Dermis blood vessel endothelial cell (primary cell): ENCODE results near the gene TPM4. TPM values are rescaled to one million over a fixed set of nuclear protein-coding genes. Genes with fewer than 3 reads are reported as not detected.
A peak's percentile ranks its signal among the peaks of the same experiment; 100 is the strongest.

Experiments
- DNase-seq: peaks from one replicate; pipeline ENCODE4 v3.0.0; 2010
- total RNA-seq: library from RNA; depleted of rRNA; stranded (reverse); fragments of >200 nt; gene quantifications from 2 replicates; pipeline ENCODE4 v1.2.3, GENCODE V29; 2014

TPM4 gene
- total RNA-seq, 1 donor from 2014 or later, result 533 TPM

GRCh38 chr19:16041991-16042386 lies 34.3 kb upstream of the TPM4 start:
- no peak for DNase-seq

- no peak for DNase-seq
Measured at GRCh38 chr19:16042533-16043085, 33.7 kb upstream of the TPM4 start.

- DNase-seq, result no peak
Measured at GRCh38 chr19:16043156-16043757, 33.0 kb upstream of the TPM4 start.

DNA sequence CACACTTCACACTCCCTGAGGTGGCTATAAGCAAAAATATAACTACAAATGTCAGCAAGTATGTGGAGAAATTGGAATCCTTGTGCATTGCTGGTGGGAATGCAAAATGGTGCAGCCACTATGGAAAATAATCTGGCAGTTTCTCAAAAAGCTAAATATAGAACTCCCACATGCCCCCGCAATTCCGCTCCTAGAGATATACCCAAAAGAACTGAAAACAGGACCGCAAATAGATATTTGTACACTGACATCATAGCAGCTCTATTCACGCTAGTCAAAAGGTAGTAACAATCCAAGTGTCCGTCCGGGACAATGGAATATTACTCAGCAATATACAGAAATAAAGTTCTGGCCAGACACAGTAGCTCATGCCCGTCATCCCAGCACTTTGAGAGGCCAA lies 31.5 kb upstream of the TPM4 start:
- no peak for DNase-seq

DNA sequence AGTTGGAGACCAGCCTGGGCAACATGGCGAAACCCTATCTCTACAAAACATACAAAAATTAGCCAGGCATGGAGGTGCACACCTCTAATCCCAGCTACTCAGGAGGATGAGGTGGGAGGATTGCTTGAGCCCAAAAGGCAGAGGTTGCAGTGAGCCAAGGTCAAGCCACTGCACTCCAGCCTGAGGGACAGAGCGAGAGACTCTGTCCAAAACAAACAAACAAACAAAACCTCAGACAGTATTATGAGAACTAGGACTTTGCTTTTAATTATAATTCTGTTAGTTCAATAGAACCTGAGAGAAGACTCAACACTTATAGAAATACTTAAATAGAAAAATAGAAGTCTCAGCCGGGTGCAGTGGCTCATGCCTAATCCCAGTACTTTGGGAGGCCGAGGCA lies 31.1 kb upstream of the TPM4 start:
- DNase-seq, result no peak

GRCh38 chr19:16045893-16046292 lies 30.4 kb upstream of the TPM4 start:
- no peak for DNase-seq

DNA sequence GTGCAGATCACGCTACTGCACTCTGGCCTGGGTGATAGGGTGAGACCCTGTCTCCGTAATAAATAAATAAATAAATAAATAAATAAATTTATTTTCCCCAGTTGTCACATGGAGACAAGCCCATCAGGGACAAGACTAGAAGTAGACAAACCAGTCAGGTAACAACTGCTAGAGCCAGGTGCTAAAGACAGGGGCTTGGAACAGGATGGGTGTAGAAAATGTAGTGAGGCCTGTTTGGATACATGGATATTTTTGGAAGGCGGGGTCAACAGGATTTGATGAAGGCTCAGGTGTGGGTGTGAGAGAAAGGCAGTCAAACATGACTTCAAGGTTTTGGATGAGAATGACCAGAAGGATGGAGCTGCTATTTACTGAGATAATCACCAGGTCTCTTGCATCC lies 27.7 kb upstream of the TPM4 start:
- DNase-seq, result no peak

DNA sequence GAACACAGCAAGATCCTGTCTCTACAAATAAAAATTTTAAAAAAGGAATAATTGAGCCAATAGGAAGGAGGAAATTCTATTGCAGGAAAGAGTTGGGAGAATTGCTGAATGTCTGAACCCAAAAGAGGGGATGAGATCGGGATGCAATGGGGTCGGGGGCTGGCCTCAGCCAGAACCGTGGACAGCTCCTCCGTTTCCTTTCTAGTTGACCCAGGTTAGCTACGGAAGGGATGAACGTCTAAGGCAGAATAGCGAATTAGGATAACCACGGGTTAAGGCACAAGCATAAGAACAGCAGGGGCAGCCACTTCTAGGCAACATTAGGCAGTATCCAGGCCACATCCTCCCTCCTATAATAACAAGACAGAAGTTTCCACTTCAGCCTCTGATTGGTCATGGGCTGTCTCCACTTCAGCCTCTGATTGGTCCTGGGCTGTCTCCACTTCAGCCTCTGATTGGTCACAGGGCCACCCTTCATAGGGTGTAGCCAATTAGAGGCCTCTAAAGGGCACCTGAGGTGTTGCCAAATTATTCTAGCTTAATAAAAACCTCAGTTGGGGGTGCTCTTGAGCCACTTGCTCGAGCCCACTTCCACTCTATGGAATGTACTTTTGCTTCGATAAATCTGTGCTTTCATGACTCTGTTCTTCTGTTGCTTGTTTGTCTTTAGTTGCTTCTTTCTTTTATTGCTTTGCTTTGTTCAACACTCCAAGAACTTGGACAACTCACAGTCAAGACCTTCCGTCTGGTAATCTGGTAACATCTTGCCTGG lies 24.9 kb upstream of the TPM4 start:
- peak; percentile 67 for DNase-seq

DNA sequence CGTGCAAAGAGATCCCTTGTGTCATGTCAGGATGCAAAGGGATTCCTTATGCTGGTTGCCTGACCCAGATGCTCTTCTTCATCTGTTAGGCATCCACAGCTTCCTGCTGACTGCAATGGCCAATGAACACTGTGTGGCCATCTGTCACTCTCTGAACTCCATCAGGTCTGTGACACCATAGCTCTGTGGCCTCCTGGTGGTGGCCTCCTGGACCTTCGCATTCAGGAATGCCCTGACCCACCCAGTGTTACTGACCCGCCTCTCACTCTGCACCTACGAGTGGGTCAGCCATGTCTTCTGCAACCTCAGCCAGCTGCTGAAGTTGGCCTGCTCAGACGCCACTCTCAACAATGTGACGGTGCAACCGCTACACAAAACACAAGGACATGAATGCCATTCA lies 23.9 kb upstream of the TPM4 start:
- no peak for DNase-seq

DNA sequence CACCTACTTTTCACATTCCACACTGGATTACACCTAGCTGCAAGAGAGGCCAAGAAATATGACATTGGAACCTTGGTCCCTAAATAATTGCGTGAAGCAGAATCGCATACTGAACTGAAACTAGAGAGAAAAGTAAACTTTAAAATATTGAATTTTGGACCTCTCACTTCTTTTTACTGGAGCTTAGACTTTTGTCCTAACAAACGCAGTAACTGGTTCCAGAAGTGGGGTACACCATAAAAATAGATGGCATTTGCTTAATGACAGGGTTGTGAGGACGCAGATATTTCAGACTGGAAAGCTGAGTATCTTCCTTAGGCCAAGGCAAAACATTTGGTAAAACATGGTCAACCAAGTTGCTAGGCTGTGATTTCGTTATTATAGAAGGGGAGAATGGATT lies 19.2 kb upstream of the TPM4 start:
- DNase-seq, result no peak

GRCh38 chr19:16060294-16060693 lies 16.0 kb upstream of the TPM4 start:
- no peak for DNase-seq

DNA sequence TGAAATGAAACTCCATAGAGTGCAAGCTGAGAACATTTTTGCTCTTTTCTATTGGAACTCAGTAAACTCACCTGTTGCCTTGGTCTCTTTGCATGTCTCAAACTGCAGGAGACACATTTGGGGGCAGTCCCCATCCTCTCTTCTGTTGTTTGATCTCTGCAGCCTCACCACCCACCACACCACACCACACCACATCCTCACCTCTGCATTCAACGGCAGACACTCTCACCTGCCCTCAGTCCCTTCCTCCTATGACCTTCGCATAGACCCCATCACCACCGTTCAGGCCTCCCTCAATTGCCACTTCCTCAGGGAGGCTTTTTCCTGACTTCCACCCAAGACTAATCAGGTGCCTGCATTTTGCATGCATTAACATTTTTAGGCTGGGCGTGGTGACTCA lies 14.4 kb upstream of the TPM4 start:
- no peak for DNase-seq

DNA sequence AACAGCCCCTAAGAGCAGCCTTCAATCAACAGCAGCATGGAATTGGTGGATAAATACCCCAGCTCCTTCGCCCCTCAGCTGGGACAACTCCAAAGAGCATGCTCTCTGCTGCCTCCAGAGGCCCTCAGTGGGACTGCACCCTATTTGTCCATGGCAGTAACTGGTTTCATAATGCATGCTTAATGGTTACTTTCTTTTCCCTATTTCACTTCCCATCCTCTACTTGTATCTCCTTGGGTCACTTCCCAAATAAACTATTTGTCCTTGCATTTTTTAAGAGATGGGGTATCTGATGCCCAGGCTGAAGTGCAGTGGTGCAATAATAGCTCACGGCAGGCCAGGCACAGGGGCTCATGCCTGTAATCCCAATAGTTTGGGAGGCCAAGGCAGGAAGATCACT lies 13.5 kb upstream of the TPM4 start:
- peak; percentile 67 for DNase-seq

DNA sequence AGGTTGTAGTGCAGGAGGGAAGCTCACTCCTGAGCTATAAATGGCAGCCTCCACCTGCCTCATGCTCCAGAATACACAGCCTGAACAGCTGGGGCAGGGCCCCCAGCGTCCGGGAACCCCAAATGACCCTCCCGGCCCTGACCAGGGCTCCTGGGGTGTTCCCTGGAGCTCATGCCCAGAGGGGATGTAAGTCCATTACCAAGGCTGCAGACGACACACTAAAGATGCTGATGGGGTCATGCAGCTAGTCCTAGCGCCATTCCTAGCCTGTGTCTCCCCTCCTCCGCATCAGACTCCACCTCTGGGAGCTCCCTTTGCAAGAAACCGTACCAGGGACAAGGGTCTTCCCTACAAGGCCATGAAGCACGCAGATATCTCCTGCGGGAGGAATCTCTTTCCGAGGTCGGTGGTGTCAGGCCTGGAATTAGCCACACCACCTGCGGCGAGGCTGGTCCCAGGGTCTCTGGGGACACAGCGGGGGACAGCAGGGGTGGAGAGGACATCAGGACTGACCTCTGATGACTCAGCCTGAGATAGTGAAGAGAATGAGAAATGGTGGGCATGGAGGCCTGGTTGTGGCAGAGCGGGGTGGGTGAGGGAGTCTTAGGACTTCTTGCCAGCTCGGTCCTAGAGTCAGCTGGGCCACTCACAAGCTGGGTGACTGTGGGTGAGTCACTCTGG lies 11.9 kb upstream of the TPM4 start:
- no peak for DNase-seq

DNA sequence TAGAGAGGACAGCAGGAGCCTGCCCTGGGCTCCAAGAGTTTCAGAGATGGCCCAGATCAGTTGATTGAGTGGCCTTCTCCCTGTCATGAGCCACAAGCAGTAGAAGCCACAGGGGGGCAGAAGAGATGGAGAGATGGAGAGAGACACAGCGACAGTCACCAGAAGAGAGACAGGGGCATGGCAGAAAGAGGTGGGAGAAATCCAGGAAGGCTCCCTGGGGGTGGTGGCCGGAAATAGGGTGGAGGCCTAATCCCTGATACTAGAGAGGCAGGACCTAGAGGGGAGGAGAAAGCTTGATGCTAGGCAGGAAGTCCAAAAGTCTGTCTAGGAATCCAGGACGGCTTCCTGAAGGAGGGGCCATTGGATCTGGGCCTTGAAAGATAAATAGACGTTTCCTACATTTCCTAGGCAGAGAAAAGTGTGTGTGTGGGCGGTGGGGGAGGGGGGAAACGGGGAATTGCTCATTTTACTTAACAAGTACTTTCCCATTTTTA lies 9.6 kb upstream of the TPM4 start:
- DNase-seq, result peak; percentile 83

DNA sequence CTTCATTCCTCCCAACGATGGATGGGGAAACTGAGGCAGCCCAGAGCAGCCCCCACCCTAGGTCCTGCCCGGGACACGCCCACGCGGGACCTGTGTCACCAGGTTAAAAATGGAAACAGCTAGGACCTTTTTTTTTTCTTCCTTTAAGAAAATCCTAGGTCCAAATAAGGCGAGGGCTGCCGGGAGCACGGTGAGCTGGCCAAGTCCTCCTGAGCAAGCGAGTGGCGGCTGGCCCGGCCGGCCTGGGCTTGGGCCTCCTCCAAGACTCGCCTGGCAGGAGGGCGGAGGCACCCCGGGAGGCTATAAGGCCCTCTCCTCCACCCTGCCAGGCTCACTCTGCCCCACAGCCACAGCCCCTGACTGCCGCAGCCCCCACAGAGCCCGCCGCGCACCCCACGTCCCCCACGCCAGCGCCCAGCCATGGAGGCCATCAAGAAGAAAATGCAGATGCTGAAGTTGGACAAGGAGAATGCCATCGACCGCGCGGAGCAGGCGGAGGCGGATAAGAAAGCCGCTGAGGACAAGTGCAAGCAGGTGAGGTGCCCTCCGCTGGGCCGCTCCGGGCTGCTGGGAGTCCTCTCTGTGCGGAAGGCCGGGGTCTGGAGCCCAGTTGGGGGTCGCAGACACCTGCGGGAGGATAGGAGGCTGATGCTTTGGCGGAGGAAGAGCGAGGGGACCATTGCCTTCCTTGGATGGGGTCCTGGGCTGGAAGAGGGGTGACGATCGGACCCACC lies 8.9 kb upstream of the TPM4 start:
- DNase-seq, result peak; percentile 67

DNA sequence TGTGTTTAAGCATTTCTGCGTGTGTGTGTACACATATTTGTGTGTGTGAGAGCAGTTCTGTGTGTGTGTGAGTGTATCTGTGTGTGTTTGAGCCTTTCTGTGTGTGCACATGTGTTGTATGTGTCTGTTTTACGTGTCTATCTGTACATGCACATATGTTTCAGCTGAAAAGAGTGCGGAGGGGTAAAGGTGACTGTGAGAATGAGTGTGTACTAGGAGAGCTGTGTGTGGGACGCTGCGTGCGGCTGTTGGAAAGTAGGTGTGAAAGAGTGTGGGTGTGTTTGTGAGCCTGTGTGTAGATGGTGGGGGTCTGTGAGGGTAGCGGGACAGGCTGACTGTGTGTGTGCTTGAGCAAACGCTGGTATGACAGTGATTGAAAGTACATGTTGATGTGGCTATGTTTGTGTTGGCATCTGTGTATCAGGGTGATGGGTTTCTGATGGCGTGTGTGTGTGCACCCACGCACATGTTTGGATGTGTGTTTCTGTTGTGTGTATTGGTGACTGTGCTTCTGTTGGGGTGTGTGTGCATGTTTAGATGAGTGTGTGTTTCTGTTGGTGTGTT lies 7.5 kb upstream of the TPM4 start:
- no peak for DNase-seq

GRCh38 chr19:16069813-16070365 lies 6.4 kb upstream of the TPM4 start:
- no peak for DNase-seq

DNA sequence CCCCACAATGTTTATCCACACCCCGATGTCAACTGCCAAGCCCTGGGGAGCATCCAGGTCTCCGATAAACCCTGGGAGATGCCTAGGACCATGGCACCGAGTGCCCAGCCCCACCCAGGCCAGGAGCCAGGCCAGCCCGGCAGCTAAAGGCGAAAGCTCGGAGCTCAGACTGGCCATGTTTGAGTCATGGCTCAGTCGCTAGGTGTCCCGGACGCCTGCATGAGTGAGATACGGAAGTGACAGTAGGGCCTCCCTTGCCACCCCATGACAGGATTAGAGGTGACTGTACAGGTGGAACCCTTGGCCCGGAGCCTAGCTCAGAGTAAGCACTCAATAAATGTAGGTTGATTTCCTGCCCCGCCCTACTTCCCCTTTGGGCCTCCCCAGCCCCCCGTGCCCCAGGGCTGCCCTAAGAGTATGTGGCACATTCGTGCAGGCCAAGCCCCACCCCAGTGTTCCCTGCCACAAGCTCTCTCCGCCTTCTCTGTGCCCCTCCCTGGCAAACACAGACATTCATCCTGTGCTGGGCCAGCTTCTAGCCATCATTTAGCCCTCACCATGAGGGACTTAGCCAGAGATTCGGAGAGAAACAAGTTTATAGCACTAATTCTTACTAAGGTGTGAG lies 5.8 kb upstream of the TPM4 start:
- peak; percentile 83 for DNase-seq

DNA sequence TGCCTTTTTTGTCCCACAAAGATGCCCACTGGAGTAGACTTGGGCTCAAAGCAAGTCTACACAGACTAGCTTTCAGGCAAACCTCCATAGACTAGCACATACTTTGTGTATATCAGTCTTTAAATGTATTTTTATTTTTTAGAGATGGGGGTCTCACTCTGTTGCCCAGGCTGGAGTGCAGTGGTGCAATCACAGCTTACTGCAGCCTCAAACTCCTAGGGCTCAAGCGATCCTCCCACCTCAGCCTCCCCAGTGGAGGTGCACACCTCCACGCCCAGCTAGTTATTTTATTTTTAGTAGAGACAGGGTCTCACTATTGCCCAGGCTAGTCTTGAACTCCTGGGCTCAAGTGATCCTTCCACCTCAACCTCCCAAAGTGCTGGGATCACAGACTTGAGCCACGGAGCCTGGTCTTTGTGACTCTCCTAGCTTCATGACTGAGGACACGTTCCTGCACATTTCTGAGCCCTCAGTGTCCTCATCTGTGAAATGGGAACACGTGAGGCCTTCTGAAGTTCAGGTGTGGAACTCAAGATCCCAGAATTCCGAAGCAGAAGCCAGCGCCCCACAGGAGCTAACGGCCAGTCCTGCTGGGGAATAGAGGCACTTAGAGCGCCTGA lies 5.1 kb upstream of the TPM4 start:
- no peak for DNase-seq

GRCh38 chr19:16073481-16073880 lies 2.8 kb upstream of the TPM4 start:
- DNase-seq, result no peak
